HUES48 (cell line): ENCODE measurements around the gene NHS.
A peak's percentile ranks its signal among the peaks of the same experiment; 100 is the strongest.

ENCODE experiments used
- H3K27ac ChIP-seq: one replicate; pipeline ENCODE4 v1.7.0; 2013; ENCODE audit warnings: low read depth, low read length, inconsistent platforms
- H3K27me3 ChIP-seq: 2 replicates; pipeline ENCODE4 v1.6.1; 2013; ENCODE audit warnings: mild to moderate bottlenecking, low read length; ENCODE audit not compliant: control insufficient read depth, insufficient read depth
- H3K36me3 ChIP-seq: 2 replicates; pipeline ENCODE4 v1.6.1; 2013; ENCODE audit warnings: low read length; ENCODE audit not compliant: control insufficient read depth, insufficient read depth
- H3K4me1 ChIP-seq: 2 replicates; pipeline ENCODE4 v1.6.1; 2013; ENCODE audit warnings: mild to moderate bottlenecking, low read length; ENCODE audit not compliant: control insufficient read depth, insufficient read depth
- H3K4me3 ChIP-seq: 2 replicates; pipeline ENCODE4 v1.5.1; 2013; ENCODE audit warnings: mild to moderate bottlenecking, low read depth, low read length
- H3K9ac ChIP-seq: 2 replicates; pipeline ENCODE4 v1.6.1; 2013; ENCODE audit warnings: mild to moderate bottlenecking, low read depth, low read length, moderate library complexity
- H3K9me3 ChIP-seq: 2 replicates; pipeline ENCODE4 v1.6.1; 2013; ENCODE audit warnings: low read length; ENCODE audit not compliant: control insufficient read depth, insufficient read depth

Gene NHS

DNA sequence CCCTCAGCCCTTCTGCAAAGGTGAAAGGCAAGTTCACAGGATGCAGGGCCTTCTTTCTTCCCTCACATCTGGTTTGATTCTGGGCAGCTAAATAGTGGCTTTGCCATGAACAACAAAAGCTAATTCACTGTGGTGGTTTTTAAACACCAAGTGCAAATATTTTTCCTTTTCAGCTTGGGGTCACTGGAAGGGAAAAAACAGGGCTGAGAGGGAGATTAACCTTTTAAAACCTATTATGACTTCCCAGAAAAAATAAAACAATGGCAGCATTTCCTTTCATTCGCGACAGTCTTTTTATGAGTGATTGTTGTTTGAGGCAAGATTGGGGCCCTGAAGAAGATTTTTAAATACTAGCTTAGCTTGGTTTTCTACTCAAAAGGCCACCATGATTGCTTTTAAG is 258.5 kb downstream of the NHS start:
- H3K4me3 ChIP-seq = no peak overlapping the region

DNA sequence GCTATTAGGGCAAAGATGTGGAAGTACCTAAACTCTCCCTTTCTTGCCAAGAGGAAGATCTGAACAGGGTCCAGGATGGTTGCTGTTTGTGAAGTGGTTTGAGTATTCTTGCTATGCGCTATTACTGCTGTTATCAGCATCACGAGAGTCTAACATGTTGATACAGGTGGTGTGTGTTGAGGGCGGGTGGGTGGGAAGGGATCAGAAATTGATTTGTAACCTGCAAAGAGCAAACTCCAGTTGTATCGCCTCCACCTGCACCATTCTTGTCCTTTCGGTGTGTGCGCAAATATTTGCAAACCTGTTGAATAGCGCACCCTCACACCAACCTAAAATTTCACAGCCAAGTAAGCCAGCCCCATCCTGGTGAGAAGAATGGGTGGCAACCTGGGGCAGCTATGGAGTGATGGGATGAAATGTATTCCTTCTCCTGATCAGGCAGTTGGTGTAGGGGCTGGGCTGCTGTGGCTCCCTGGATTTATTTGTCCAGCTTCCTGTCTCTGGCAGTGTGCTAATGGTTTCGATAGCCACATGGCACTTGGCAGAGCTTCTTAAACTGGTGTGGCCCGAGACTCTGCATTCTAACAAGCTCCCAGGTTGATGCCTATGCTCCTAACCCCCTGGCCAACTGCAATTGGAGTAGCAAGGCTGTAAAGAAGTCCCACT is 259.7 kb downstream of the NHS start:
- Histone ChIP-seq H3K9me3 (no peaks in the 10 kb centered on the region), H3K9ac (no peak overlapping the region), H3K4me3 (no peak overlapping the region), H3K36me3 (no peaks in the 10 kb centered on the region), H3K27ac (no peak overlapping the region), H3K4me1 (peaks cover 26% of the 10 kb centered on the region), H3K27me3 (no peaks in the 10 kb centered on the region; the same call in 1 of the 2 replicates)

More for the DNA sequence above, 258.5 kb downstream of the NHS start:
- H3K9ac ChIP-seq = no peak overlapping the region
- peaks cover 32% of the 10 kb centered on the region for H3K4me1 ChIP-seq
- H3K9me3 ChIP-seq = no peaks in the 10 kb centered on the region
- no peak overlapping the region for H3K27ac ChIP-seq
- H3K36me3 ChIP-seq = no peaks in the 10 kb centered on the region
- no peaks in the 10 kb centered on the region; the same call in 1 of the 2 replicates for H3K27me3 ChIP-seq

DNA sequence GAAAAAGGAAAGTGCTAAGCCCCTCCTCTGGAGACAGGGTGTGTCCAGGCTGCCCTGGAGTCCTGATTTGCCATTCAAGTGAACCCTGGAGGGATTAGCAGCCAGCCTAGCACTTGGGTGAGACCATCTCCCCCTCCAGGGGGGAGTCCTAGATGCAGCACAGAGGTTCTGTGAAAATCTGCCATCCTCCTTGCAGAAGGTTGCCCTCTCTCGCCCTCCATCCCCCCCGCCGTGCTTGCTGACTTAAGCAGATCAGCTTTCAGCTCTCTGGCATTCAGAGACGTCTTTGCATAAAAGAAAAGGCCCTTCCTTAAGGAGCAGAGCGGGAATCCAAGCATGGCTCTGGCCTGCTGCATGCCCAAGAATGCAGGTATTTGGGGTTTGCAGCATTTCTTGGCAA is 260.2 kb downstream of the NHS start:
- Histone ChIP-seq H3K36me3 (no peaks in the 10 kb centered on the region), H3K9ac (no peak overlapping the region)

DNA sequence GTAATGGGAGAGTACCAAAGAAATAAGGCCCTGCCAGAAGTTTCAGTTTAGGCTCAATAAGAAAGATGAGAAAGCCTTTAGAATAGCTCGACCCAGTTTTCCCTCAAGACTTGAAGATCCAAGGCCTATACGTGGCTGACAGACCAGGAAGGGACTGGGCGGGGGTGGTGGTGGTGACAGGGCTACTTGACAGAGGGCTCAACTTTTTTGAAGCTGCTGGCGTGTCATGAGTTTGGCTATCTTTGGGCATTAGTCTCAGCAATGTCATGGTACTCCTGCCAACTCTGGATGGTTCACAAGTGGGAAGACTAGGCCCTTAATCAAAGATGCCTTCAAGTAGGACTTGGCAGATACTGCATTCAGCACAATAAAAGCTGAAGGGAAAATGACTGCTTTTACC is 262.2 kb downstream of the NHS start:
- H3K36me3 ChIP-seq = no peaks in the 10 kb centered on the region
- H3K27ac ChIP-seq = no peak overlapping the region
- H3K27me3 ChIP-seq = no peaks in the 10 kb centered on the region
- H3K4me3 ChIP-seq = no peak overlapping the region
- no peaks in the 10 kb centered on the region for H3K9me3 ChIP-seq
- H3K9ac ChIP-seq = no peak overlapping the region
- H3K4me1 ChIP-seq = peaks cover 33% of the 10 kb centered on the region

More for the DNA sequence above, 260.2 kb downstream of the NHS start:
- Histone ChIP-seq H3K4me3 (peak overlapping the region; percentile 23), H3K4me1 (peaks cover 27% of the 10 kb centered on the region), H3K27ac (peak overlapping the region; percentile 43), H3K27me3 (no peaks in the 10 kb centered on the region; the same call in 1 of the 2 replicates), H3K9me3 (no peaks in the 10 kb centered on the region)

DNA sequence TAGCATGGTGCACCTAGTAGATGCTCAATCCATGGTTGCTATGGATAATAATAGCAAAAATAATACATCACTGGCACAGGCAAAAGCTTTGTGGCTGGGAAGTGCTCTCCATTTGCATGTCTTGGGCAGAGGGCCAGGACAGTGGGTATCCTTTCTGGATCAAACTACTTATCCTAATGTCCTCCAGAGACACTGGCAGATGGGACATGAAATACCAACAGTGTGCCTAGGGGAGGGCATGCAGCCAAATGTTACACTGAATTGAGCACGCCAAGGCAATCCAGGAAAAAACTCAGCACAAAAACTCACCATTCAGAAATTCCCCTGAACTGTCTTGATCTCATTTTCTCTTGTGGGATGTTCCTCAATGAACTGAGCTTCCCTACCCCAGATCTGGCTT is 263.7 kb downstream of the NHS start:
- Histone ChIP-seq H3K4me1 (peaks cover 28% of the 10 kb centered on the region), H3K9me3 (no peaks in the 10 kb centered on the region), H3K27me3 (no peaks in the 10 kb centered on the region), H3K36me3 (no peaks in the 10 kb centered on the region), H3K27ac (no peak overlapping the region), H3K9ac (no peak overlapping the region), H3K4me3 (no peak overlapping the region)

DNA sequence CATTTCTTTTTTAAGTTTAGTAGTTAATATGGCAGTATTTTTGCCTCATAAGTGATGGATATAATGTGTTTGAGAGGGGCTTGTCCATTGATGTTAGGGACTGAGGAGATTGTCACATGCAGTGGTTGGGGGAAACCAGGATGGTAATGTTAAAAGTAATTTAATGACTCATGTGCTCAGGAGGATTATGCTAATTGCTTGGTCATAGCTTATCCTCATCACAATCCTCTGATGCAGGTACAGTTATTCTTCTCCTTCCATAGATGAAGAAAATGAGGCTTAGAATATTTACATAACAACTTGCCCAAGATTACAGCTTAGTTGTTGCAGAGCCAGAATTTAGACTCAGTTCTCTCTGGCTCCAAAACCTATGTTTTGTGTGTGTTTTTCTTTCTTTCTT is 267.9 kb downstream of the NHS start:
- H3K9ac ChIP-seq = no peak overlapping the region
- H3K27me3 ChIP-seq = 0 out of 2 replicates have a peak, but pooled peaks cover 6% of the 10 kb centered on the region
- no peaks in the 10 kb centered on the region for H3K36me3 ChIP-seq
- peaks cover 16% of the 10 kb centered on the region; the same call in 1 of the 2 replicates for H3K4me1 ChIP-seq
- no peaks in the 10 kb centered on the region for H3K9me3 ChIP-seq
- no peak overlapping the region for H3K27ac ChIP-seq
- H3K4me3 ChIP-seq = no peak overlapping the region

DNA sequence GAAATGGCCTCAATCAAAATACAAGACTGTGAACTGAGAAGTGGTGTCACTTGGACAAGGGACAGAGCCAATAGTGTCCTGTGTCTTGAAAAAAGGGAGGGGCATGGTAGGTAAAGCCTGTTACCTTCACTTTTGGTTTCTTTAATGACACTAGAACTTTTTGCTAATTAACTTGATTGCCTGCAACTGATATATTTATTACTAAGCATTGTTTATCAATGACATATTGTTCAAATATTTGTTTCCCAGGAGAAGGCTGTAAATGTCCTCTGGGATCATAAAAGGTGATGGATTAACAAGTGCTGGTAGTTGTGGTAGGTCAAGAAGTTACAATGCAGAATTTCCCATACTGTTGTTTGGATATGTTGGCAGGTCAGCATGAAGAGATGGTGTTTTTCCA is 268.5 kb downstream of the NHS start:
- no peak overlapping the region for H3K27ac ChIP-seq
- no peak overlapping the region for H3K4me3 ChIP-seq
- no peaks in the 10 kb centered on the region for H3K36me3 ChIP-seq
- H3K27me3 ChIP-seq = 0 out of 2 replicates have a peak, but pooled peaks cover 6% of the 10 kb centered on the region
- peaks cover 16% of the 10 kb centered on the region; the same call in 1 of the 2 replicates for H3K4me1 ChIP-seq
- no peak overlapping the region for H3K9ac ChIP-seq
- H3K9me3 ChIP-seq = no peaks in the 10 kb centered on the region

DNA sequence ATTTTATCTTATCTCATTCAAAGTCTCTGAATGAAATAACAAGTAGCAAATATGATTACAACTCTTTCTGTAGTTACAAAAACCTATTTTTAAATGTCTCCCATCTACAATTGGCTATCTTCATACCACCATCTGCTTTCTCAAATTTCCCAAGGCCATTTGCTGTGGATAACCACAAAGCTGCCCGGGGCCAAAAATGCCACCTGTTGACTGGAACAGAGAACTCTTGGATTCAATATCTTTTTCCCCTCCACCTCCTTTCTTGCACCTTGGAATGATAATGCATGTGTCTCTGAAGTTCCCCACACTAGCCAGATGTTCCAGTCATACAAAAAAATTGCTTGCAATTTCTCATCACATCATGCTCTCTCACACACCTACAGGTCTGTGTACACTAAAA is 269.0 kb downstream of the NHS start:
- Histone ChIP-seq H3K9ac (no peak overlapping the region), H3K27me3 (0 out of 2 replicates have a peak, but pooled peaks cover 6% of the 10 kb centered on the region), H3K27ac (no peak overlapping the region), H3K36me3 (no peaks in the 10 kb centered on the region), H3K4me1 (peaks cover 16% of the 10 kb centered on the region; the same call in 1 of the 2 replicates), H3K9me3 (no peaks in the 10 kb centered on the region), H3K4me3 (no peak overlapping the region)

DNA sequence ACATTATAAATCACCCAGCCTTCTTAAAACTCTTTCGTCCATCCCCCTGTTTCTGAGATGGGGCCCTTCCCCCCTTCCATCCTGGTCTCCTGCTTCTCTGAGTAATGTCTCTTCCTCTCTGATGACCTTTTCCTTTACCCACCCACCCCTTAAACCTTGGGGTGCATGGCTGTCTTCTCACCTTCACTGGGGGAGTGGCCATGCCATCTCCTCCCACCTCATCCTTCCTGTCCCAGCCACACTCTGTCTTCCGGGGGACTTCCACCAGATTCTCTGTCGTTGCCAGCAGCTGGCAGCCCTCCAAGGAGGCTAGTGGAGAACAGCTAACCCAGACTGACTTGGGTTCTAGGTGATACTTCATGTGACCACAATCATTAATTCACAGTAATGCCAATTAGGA is 279.1 kb downstream of the NHS start:
- Histone ChIP-seq H3K27me3 (peaks cover 59% of the 10 kb centered on the region), H3K4me1 (peaks cover 10% of the 10 kb centered on the region), H3K36me3 (no peaks in the 10 kb centered on the region), H3K9ac (no peak overlapping the region), H3K9me3 (no peaks in the 10 kb centered on the region), H3K4me3 (no peak overlapping the region), H3K27ac (no peak overlapping the region)

DNA sequence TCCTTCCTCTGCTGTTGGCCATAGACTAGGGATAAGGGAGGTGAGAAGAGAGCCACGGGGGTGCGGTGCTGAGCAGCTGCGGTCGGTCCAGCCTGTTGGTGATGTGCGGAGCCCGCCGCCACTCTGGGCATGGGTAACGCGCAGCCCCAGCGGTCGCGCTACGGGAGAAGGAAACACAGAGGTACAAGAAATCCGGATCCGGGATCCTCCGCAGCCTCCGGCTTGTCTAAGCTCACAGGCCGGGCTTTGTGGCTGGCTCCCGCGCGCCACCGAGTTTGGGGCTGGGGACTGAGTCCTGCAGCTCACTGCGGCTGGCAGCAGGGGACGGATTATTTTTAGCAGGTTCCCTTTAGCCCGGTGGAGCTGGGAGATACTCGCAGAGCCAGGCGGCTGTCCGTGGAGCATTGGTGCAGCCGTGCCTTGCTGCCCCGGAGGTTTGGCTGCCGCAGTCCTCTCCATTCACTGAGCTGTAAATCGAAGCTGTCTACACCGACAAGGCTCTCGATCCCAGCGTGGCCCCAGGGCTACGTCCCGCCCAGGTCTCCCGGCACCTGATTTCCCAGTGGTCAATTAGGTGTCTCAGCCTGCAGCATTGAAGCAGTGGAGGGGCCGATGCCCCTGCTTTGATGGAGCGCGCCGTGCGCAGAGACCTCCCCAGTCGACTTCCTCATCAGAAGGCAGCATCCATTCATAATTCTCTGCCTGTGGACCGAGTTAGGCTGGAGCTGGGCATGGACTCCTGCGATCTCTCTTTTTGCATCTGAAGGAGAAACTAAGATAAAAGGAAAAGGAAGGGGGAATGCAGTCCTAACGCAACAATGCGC is 280.4 kb downstream of the NHS start:
- Histone ChIP-seq H3K36me3 (no peaks in the 10 kb centered on the region), H3K9ac (no peak overlapping the region), H3K27me3 (peaks cover 59% of the 10 kb centered on the region), H3K4me1 (peaks cover 10% of the 10 kb centered on the region), H3K4me3 (peak overlapping the region; percentile 64), H3K9me3 (no peaks in the 10 kb centered on the region), H3K27ac (no peak overlapping the region)

DNA sequence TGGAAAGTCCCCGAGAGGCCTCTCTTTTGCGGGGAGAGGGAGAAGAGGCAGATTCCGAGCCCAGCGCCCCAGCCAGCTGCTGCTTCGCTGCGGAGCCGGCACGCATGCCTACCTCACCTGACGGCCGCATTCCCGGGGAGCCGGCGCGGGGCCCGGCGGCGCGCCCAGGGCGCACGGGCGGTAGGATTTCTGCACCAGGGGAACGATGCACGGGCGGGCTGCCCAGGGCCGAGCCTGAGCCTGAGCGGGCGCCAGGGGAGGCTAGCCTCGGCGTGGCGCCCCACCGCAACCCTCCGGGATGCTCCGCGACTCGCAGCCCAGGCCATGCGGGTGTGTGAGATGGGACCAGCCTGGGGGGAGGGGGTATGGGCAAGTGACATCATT is 281.0 kb downstream of the NHS start:
- no peak overlapping the region for H3K9ac ChIP-seq
- H3K9me3 ChIP-seq = no peaks in the 10 kb centered on the region
- H3K4me1 ChIP-seq = peaks cover 10% of the 10 kb centered on the region
- H3K4me3 ChIP-seq = peak overlapping the region; percentile 64
- no peak overlapping the region for H3K27ac ChIP-seq
- H3K36me3 ChIP-seq = no peaks in the 10 kb centered on the region
- peaks cover 59% of the 10 kb centered on the region for H3K27me3 ChIP-seq
